Heart left ventricle (tissue), 16 donors: Measurements from ENCODE around the gene HRH2. TPM values are rescaled to one million over a fixed set of nuclear protein-coding genes. Genes with fewer than 3 reads are reported as not detected.

Experiments
- ATAC-seq, 4 donors: fragments of 200-7000 bp; cut with Tn5 transposase; one replicate each; pipeline ENCODE4 v1.9.1; 2020 to 2022; ENCODE audit warnings: moderate library complexity in 4 of 4, mild to moderate bottlenecking in 3 of 4, moderate number of reproducible peaks in 1 of 4
- DNase-seq, 5 donors: peaks; one replicate each; pipeline ENCODE4 v3.0.0-alpha.2; 2020
- H3K27ac ChIP-seq, 12 donors: fragments of 200-600 bp; sonication (generic) in 4 of 12; one replicate each; pipeline versions ENCODE4 v1.5.0 to v1.8.0; 2016 to 2022; ENCODE audit warnings: mild to moderate bottlenecking in 2 of 12
- H3K27me3 ChIP-seq, 9 donors: fragments of 200-600 bp; sonication (generic) in 2 of 9; one replicate each; pipeline versions ENCODE4 v1.5.1 to v1.8.0; 2016 to 2022; ENCODE audit warnings: mild to moderate bottlenecking in 3 of 9
- H3K36me3 ChIP-seq, 9 donors: fragments of 200-600 bp; sonication (generic) in 2 of 9; one replicate each; pipeline versions ENCODE4 v1.5.0 to v1.8.0; 2018 to 2022; ENCODE audit warnings: mild to moderate bottlenecking in 2 of 9
- H3K4me1 ChIP-seq, 12 donors: fragments of 200-600 bp; sonication (generic) in 4 of 12; one replicate each; pipeline versions ENCODE4 v1.5.0 to v1.8.0; 2016 to 2022; ENCODE audit warnings: mild to moderate bottlenecking in 3 of 12
- H3K4me3 ChIP-seq, 12 donors: fragments of 200-600 bp; sonication (generic) in 4 of 12; one replicate each; pipeline versions ENCODE4 v1.5.0 to v1.8.0; 2017 to 2022; ENCODE audit warnings: mild to moderate bottlenecking in 9 of 12, moderate library complexity in 4 of 12
- H3K9me3 ChIP-seq, 12 donors: fragments of 200-600 bp; sonication (generic) in 4 of 12; one replicate each; pipeline versions ENCODE4 v1.5.0 to v1.8.0; 2016 to 2022; ENCODE audit warnings: mild to moderate bottlenecking in 1 of 12
- CTCF ChIP-seq, 12 donors: fragments of 200-600 bp; sonication (generic) in 4 of 12; IDR thresholded peaks; one replicate each; pipeline versions ENCODE4 v1.5.0 to v1.8.0; 2018 to 2022; ENCODE audit warnings: antibody characterized with exemption in 12 of 12, mild to moderate bottlenecking in 5 of 12
- POLR2A ChIP-seq, 2 donors: fragments of 450-650 bp; IDR thresholded peaks; one replicate each; pipeline ENCODE4 v1.6.1; 2017; ENCODE audit warnings: antibody characterized with exemption in 2 of 2, mild to moderate bottlenecking in 2 of 2, moderate library complexity in 2 of 2
- WGBS, 4 donors: extraction: QIAGEN DNeasy Blood & Tissue Kit in 2 of 4; methylation state at CpG; one replicate each; pipeline versions ENCODE4 v1.1.5 to v1.1.7; 2013 to 2018; 5-methylcytosine and 5-hydroxymethylcytosine counted together
- intact Hi-C, 10 donors: fragments of 100-400 bp; cut with DNase I; formaldehyde crosslinking; loops; one replicate each; pipeline versions ENCODE4 v1.11.1 to v1.14.2; 2022
- polyA plus RNA-seq, 2 donors: library from polyadenylated mRNA; stranded (reverse); fragments of 200-250 nt; gene quantifications; one replicate each; pipeline ENCODE4 v1.2.3, GENCODE V29; 2013
- total RNA-seq, 9 donors: library from RNA; depleted of rRNA in 2 of 9; stranded (reverse); fragments of >200 nt in 2 of 9; fragmentation: NEBNext Ultra II Directional in 3 of 9; extraction: Animal tissue kit (Norgen Biotek cat#: 25700) in 3 of 9; gene quantifications; one replicate each; pipeline versions ENCODE4 v1.1.0 to v1.2.4, GENCODE V29; 2016 to 2023
- donor health status: ischemic (EF 13 %, LVEDD 7.1; RV severe dilation, severe dysfunction).
- donor health status: healthy with polysubstance abuse.
- donor health status: DM: no; HTN: yes; CAD: no.
- donor health status: DM: no; HTN: no; CAD: no.
- donor health status: ischemic (EF 25% LVEDD 6.9; RV normal size, moderate dysfunction).
- donor health status: ischemic (EF 25% LVEDD 5.7; RV mildly dilated, moderate dysfunction).
- donor health status: healthy.
- donor health status: DM: yes; HTN: yes; CAD: no.
- donor health status: ischemic (EF 35%, LVEDD 5.7; RV mildly dilated, moderate dysfunction).
- donor health status: nonischemic (EF 11% LVEDD 7.7; RV severe dilation, severe dysfunction).
- donor health status: DM: yes; HTN: yes; CAD: no.
- donor health status: PGD.
- donor health status: ischemic (EF 29% LVEDD 5.4; RV normal size, mild dysfunction).
- donor health status: nonischemic (EF 23%, LVEDD 6.1; RV moderate dilation, normal function).

The HRH2 gene
- total and polyA plus RNA-seq, 11 donors = 26.0 to 66.0 (median 35.8) TPM

- Histone ChIP-seq H3K27ac (no peak overlapping the region), H3K27me3 (peaks cover 0 to 22% (median 0%) of the 10 kb centered on the region in 9 donors), H3K36me3 (no peaks in the 10 kb centered on the region), H3K9me3 (no peaks in the 10 kb centered on the region), H3K4me1 (no peaks in the 10 kb centered on the region), H3K4me3 (no peak overlapping the region)
- TF ChIP-seq CTCF (IDR thresholded peaks at IDR 0.05) (no peak), POLR2A (IDR thresholded peaks at IDR 0.05) (no peak)
- 67 to 80% (median 77%) methylated on average over 3 of the region's 3 CpGs for WGBS, 4 donors
- no peak for DNase-seq
- ATAC-seq = no peak
- intact Hi-C loops = no loop called here
These were observed 87.3 kb downstream of the HRH2 start for GRCh38 chr5:175745210-175745609.

GRCh38 chr5:175746851-175747250 lies 89.0 kb downstream of the HRH2 start:
- H3K27me3 ChIP-seq = peaks cover 0 to 19% (median 3%) of the 10 kb centered on the region in 9 donors
- H3K27ac ChIP-seq = no peak overlapping the region
- DNase-seq (no peak), ATAC-seq (peak in 1 of 4 donors; percentile 42)
- H3K4me1 ChIP-seq = no peaks in the 10 kb centered on the region
- intact Hi-C loops = no loop called here
- H3K9me3 ChIP-seq = no peaks in the 10 kb centered on the region
- no peaks in the 10 kb centered on the region for H3K36me3 ChIP-seq
- no peak overlapping the region for H3K4me3 ChIP-seq
- TF ChIP-seq POLR2A (IDR thresholded peaks at IDR 0.05) = no peak
- WGBS, 4 donors = 22 to 40% (median 32%) methylated on average over 2 of the region's 2 CpGs

- Histone ChIP-seq H3K4me3 (no peak overlapping the region), H3K27ac (no peak overlapping the region), H3K9me3 (no peaks in the 10 kb centered on the region), H3K36me3 (no peaks in the 10 kb centered on the region), H3K4me1 (no peaks in the 10 kb centered on the region), H3K27me3 (peaks cover 0 to 20% (median 5%) of the 10 kb centered on the region in 9 donors)
- ATAC-seq = no peak
- TF ChIP-seq CTCF (IDR thresholded peaks at IDR 0.05) = no peak
- no peak for TF ChIP-seq POLR2A (IDR thresholded peaks at IDR 0.05)
- 53 to 69% (median 65%) methylated on average over 3 of the region's 3 CpGs for WGBS, 4 donors
- no peak for DNase-seq
- intact Hi-C loops = no loop called here
These were observed 89.7 kb downstream of the HRH2 start for GRCh38 chr5:175747539-175748060.

GRCh38 chr5:175748650-175749049 lies 90.8 kb downstream of the HRH2 start:
- 52 to 63% (median 58%) methylated on average over 3 of the region's 3 CpGs for WGBS, 4 donors
- Histone ChIP-seq H3K36me3 (no peaks in the 10 kb centered on the region), H3K4me1 (no peaks in the 10 kb centered on the region), H3K27me3 (peaks cover 0 to 26% (median 5%) of the 10 kb centered on the region in 9 donors), H3K4me3 (no peak overlapping the region), H3K9me3 (no peaks in the 10 kb centered on the region), H3K27ac (no peak overlapping the region)
- TF ChIP-seq CTCF (IDR thresholded peaks at IDR 0.05) (no peak), POLR2A (IDR thresholded peaks at IDR 0.05) (no peak)
- DNase-seq (no peak), ATAC-seq (no peak)
- intact Hi-C loops = no loop called here

GRCh38 chr5:175749591-175749990 lies 91.7 kb downstream of the HRH2 start:
- H3K27me3 ChIP-seq = peaks cover 0 to 34% (median 6%) of the 10 kb centered on the region in 9 donors
- ATAC-seq (no peak), DNase-seq (no peak)
- H3K36me3 ChIP-seq = no peaks in the 10 kb centered on the region
- no peaks in the 10 kb centered on the region for H3K4me1 ChIP-seq
- H3K9me3 ChIP-seq = no peaks in the 10 kb centered on the region
- 73 to 84% (median 77%) methylated on average over 4 of the region's 4 CpGs for WGBS, 4 donors
- intact Hi-C loops = no loop called here
- H3K27ac ChIP-seq = no peak overlapping the region
- H3K4me3 ChIP-seq = no peak overlapping the region
- TF ChIP-seq POLR2A (IDR thresholded peaks at IDR 0.05) (no peak), CTCF (IDR thresholded peaks at IDR 0.05) (no peak)
